GM12878 (cell line): ENCODE results near the gene ANKRD44. TPM values are rescaled to one million over a fixed set of nuclear protein-coding genes. Genes with fewer than 3 reads are reported as not detected.

Source experiments
- polyA plus RNA-seq, 11 experiments: library from polyadenylated mRNA; depleted of rRNA in 4 of 11; unstranded in 6 of 11; stranded (reverse) in 5 of 11; fragments of >200 nt; fragmentation: Nextera tagmentation in 4 of 11; fragmentation: Illumina TruSeq in 1 of 11; extraction: Ambion mirVana in 4 of 11; extraction: Trizol in 1 of 11; gene quantifications; 1 replicate in 1 of 11; 2 replicates in 10 of 11; pipeline versions ENCODE4 v1.2.1 to v1.2.3, GENCODE V29; 2011 to 2016; ENCODE audit warnings: inconsistent platforms in 2 of 11, missing spikeins in 2 of 11, low read depth in 1 of 11
- total RNA-seq, 4 experiments: library from RNA; depleted of rRNA in 3 of 4; stranded (reverse); fragments of >200 nt in 3 of 4; fragmentation: Illumina TruSeq in 1 of 4; extraction: Trizol in 1 of 4; gene quantifications; 2 replicates each; pipeline versions ENCODE4 v1.2.1 to v1.2.3, GENCODE V29; 2013 to 2021

The ANKRD44 gene
- total and polyA plus RNA-seq, 10 of the 15 experiments (the other 5 are each of a cell fraction or from before 2014, with no cell fraction given), result 19.1 to 99.1 (median 59.6) TPM

Other genes starting within 250 kb of the ANKRD44 start
- 236 and 277 TPM in 2 replicates for gene SF3B1, start 124.2 kb upstream of the ANKRD44 start, total RNA-seq (2014; rRNA removed)
- 241 and 248 TPM in 2 replicates for gene SF3B1, start 124.2 kb upstream of the ANKRD44 start, total RNA-seq (2014; rRNA removed; fragmentation: Illumina TruSeq; extraction: Trizol)
- 262 and 263 TPM in 2 replicates for gene SF3B1, start 124.2 kb upstream of the ANKRD44 start, total RNA-seq (2021)
- gene SF3B1, start 124.2 kb upstream of the ANKRD44 start, polyA plus RNA-seq (2011; rRNA removed), result 565 and 880 TPM in 2 replicates
- gene SF3B1, start 124.2 kb upstream of the ANKRD44 start, polyA plus RNA-seq (2014; fragmentation: Illumina TruSeq; extraction: Trizol), result 324 and 460 TPM in 2 replicates
- gene SF3B1, start 124.2 kb upstream of the ANKRD44 start, polyA plus RNA-seq (2014; fragmentation: Nextera tagmentation; extraction: Ambion mirVana), result 100 to 1,000 TPM; 163 to 170 TPM
- 150 and 191 TPM in 2 replicates for gene SF3B1, start 124.2 kb upstream of the ANKRD44 start, polyA plus RNA-seq (2014; rRNA removed)
- 100 to 1,000 TPM; 232 to 246 TPM for gene SF3B1, start 124.2 kb upstream of the ANKRD44 start, polyA plus RNA-seq (2016; fragmentation: Nextera tagmentation; extraction: Ambion mirVana)
- 14.5 and 17.3 TPM in 2 replicates for gene COQ10B, start 142.8 kb upstream of the ANKRD44 start, total RNA-seq (2014; rRNA removed)
- 16.9 and 18.2 TPM in 2 replicates for gene COQ10B, start 142.8 kb upstream of the ANKRD44 start, total RNA-seq (2014; rRNA removed; fragmentation: Illumina TruSeq; extraction: Trizol)
- gene COQ10B, start 142.8 kb upstream of the ANKRD44 start, total RNA-seq (2021), result 9.9 and 10.3 TPM in 2 replicates
- 3.6 and 4.5 TPM in 2 replicates for gene COQ10B, start 142.8 kb upstream of the ANKRD44 start, polyA plus RNA-seq (2011; rRNA removed)
- gene COQ10B, start 142.8 kb upstream of the ANKRD44 start, polyA plus RNA-seq (2014; fragmentation: Illumina TruSeq; extraction: Trizol), result 13.2 and 18.9 TPM in 2 replicates
- gene COQ10B, start 142.8 kb upstream of the ANKRD44 start, polyA plus RNA-seq (2014; fragmentation: Nextera tagmentation; extraction: Ambion mirVana), result 10 to 100 TPM in 1 of 2 experiments, 1 to 10 TPM in 1; 7.7 to 13.1 TPM
- 7.3 and 8.3 TPM in 2 replicates for gene COQ10B, start 142.8 kb upstream of the ANKRD44 start, polyA plus RNA-seq (2014; rRNA removed)
- 10 to 100 TPM; 21.8 to 23.2 TPM for gene COQ10B, start 142.8 kb upstream of the ANKRD44 start, polyA plus RNA-seq (2016; fragmentation: Nextera tagmentation; extraction: Ambion mirVana)
- gene HSPD1, start 189.1 kb upstream of the ANKRD44 start, total RNA-seq (2014; rRNA removed), result 345 and 394 TPM in 2 replicates
- 701 and 730 TPM in 2 replicates for gene HSPD1, start 189.1 kb upstream of the ANKRD44 start, total RNA-seq (2014; rRNA removed; fragmentation: Illumina TruSeq; extraction: Trizol)
- 578 and 595 TPM in 2 replicates for gene HSPD1, start 189.1 kb upstream of the ANKRD44 start, total RNA-seq (2021)
- gene HSPD1, start 189.1 kb upstream of the ANKRD44 start, polyA plus RNA-seq (2011; rRNA removed), result 529 and 804 TPM in 2 replicates
- 812 and 992 TPM in 2 replicates for gene HSPD1, start 189.1 kb upstream of the ANKRD44 start, polyA plus RNA-seq (2014; fragmentation: Illumina TruSeq; extraction: Trizol)
- 100 to 1,000 TPM; 659 to 997 TPM for gene HSPD1, start 189.1 kb upstream of the ANKRD44 start, polyA plus RNA-seq (2014; fragmentation: Nextera tagmentation; extraction: Ambion mirVana)
- gene HSPD1, start 189.1 kb upstream of the ANKRD44 start, polyA plus RNA-seq (2014; rRNA removed), result 430 and 462 TPM in 2 replicates
- gene HSPD1, start 189.1 kb upstream of the ANKRD44 start, polyA plus RNA-seq (2016; fragmentation: Nextera tagmentation; extraction: Ambion mirVana), result 1,000 to 10,000 TPM; 1,157 to 1,169 TPM
- 210 and 211 TPM in 2 replicates for gene HSPE1, start 189.6 kb upstream of the ANKRD44 start, total RNA-seq (2014; rRNA removed)
- 421 and 442 TPM in 2 replicates for gene HSPE1, start 189.6 kb upstream of the ANKRD44 start, total RNA-seq (2014; rRNA removed; fragmentation: Illumina TruSeq; extraction: Trizol)
- 174 and 180 TPM in 2 replicates for gene HSPE1, start 189.6 kb upstream of the ANKRD44 start, total RNA-seq (2021)
- gene HSPE1, start 189.6 kb upstream of the ANKRD44 start, polyA plus RNA-seq (2011; rRNA removed), result 259 and 411 TPM in 2 replicates
- 498 and 661 TPM in 2 replicates for gene HSPE1, start 189.6 kb upstream of the ANKRD44 start, polyA plus RNA-seq (2014; fragmentation: Illumina TruSeq; extraction: Trizol)
- 100 to 1,000 TPM; 872 to 988 TPM for gene HSPE1, start 189.6 kb upstream of the ANKRD44 start, polyA plus RNA-seq (2014; fragmentation: Nextera tagmentation; extraction: Ambion mirVana)
- 488 and 513 TPM in 2 replicates for gene HSPE1, start 189.6 kb upstream of the ANKRD44 start, polyA plus RNA-seq (2014; rRNA removed)
- 1,000 to 10,000 TPM; 1,051 to 1,096 TPM for gene HSPE1, start 189.6 kb upstream of the ANKRD44 start, polyA plus RNA-seq (2016; fragmentation: Nextera tagmentation; extraction: Ambion mirVana)
- gene MOB4, start 205.3 kb upstream of the ANKRD44 start, total RNA-seq (2014; rRNA removed), result 16.8 and 23.0 TPM in 2 replicates
- 23.7 and 24.9 TPM in 2 replicates for gene MOB4, start 205.3 kb upstream of the ANKRD44 start, total RNA-seq (2014; rRNA removed; fragmentation: Illumina TruSeq; extraction: Trizol)
- 13.5 and 16.1 TPM in 2 replicates for gene MOB4, start 205.3 kb upstream of the ANKRD44 start, total RNA-seq (2021)
- gene MOB4, start 205.3 kb upstream of the ANKRD44 start, polyA plus RNA-seq (2011; rRNA removed), result 36.6 and 75.5 TPM in 2 replicates
- gene MOB4, start 205.3 kb upstream of the ANKRD44 start, polyA plus RNA-seq (2014; fragmentation: Illumina TruSeq; extraction: Trizol), result 17.0 and 22.1 TPM in 2 replicates
- 10 to 100 TPM; 40.6 to 43.4 TPM for gene MOB4, start 205.3 kb upstream of the ANKRD44 start, polyA plus RNA-seq (2014; fragmentation: Nextera tagmentation; extraction: Ambion mirVana)
- gene MOB4, start 205.3 kb upstream of the ANKRD44 start, polyA plus RNA-seq (2014; rRNA removed), result 17.1 and 28.2 TPM in 2 replicates
- 10 to 100 TPM; 42.2 to 44.2 TPM for gene MOB4, start 205.3 kb upstream of the ANKRD44 start, polyA plus RNA-seq (2016; fragmentation: Nextera tagmentation; extraction: Ambion mirVana)